ENCODE measurements around the gene AP2A2. TPM values are rescaled to one million over a fixed set of nuclear protein-coding genes. Genes with fewer than 3 reads are reported as not detected.
A peak's percentile ranks its signal among the peaks of the same experiment; 100 is the strongest.

Gene AP2A2
- total and polyA plus RNA-seq, 10 donors = 32.7 to 321 (median 153) TPM

- TF ChIP-seq POLR2AphosphoS5 (IDR thresholded peaks at IDR 0.05) = peak; percentile 9 to 69 (median 44)
- TF ChIP-seq, protein P1, sequence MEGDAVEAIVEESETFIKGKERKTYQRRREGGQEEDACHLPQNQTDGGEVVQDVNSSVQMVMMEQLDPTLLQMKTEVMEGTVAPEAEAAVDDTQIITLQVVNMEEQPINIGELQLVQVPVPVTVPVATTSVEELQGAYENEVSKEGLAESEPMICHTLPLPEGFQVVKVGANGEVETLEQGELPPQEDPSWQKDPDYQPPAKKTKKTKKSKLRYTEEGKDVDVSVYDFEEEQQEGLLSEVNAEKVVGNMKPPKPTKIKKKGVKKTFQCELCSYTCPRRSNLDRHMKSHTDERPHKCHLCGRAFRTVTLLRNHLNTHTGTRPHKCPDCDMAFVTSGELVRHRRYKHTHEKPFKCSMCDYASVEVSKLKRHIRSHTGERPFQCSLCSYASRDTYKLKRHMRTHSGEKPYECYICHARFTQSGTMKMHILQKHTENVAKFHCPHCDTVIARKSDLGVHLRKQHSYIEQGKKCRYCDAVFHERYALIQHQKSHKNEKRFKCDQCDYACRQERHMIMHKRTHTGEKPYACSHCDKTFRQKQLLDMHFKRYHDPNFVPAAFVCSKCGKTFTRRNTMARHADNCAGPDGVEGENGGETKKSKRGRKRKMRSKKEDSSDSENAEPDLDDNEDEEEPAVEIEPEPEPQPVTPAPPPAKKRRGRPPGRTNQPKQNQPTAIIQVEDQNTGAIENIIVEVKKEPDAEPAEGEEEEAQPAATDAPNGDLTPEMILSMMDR (IDR thresholded peaks at IDR 0.05 in 8 of 11, conservative IDR thresholded peaks at IDR 0.05 in 3 of 11) = no peak
- no peak for DNase-seq
- no peaks in the 10 kb centered on the region for H3K9me3 ChIP-seq
Measured at GRCh38 chr11:925158-925495, 543 bp upstream of the AP2A2 start.

GRCh38 chr11:926341-926916, 759 bp downstream of the AP2A2 start:
- peak overlapping the region; percentile 84 to 98 (median 94) for H3K27ac ChIP-seq
- peaks cover 32 to 77% (median 64%) of the 10 kb centered on the region in 6 donors for H3K4me1 ChIP-seq
- intact Hi-C loops (cut with DNase I; ENCODE audit: low total_unique reads) = no loop called here
- WGBS, 5 donors = 8 to 15% (median 10%) methylated on average over 14 to 26 of the region's 26 CpGs
- peaks cover 0 to 22% (median 0%) of the 10 kb centered on the region in 6 donors for H3K36me3 ChIP-seq
- H3K4me3 ChIP-seq = peak overlapping the region; percentile 54 to 91 (median 68)
- DNase-seq = no peak
- no peaks in the 10 kb centered on the region for H3K9me3 ChIP-seq
- TF ChIP-seq, protein P1 (IDR thresholded peaks at IDR 0.05 in 8 of 11, conservative IDR thresholded peaks at IDR 0.05 in 3 of 11) = no peak
- TF ChIP-seq POLR2AphosphoS5 (IDR thresholded peaks at IDR 0.05) = peak; percentile 52 to 77 (median 55)
- H3K27me3 ChIP-seq (replicated peaks in 1 of 7) = no peaks in the 10 kb centered on the region

More at GRCh38 chr11:925158-925495, 543 bp upstream of the AP2A2 start:
- Histone ChIP-seq H3K4me1 (peaks cover 25 to 64% (median 51%) of the 10 kb centered on the region in 6 donors), H3K27ac (peak overlapping the region; percentile 84 to 98 (median 94)), H3K27me3 (replicated peaks in 1 of 7) (no peaks in the 10 kb centered on the region), H3K4me3 (peak overlapping the region; percentile 11 to 91 (median 62)), H3K36me3 (peaks cover 0 to 22% (median 0%) of the 10 kb centered on the region in 6 donors)
- 21 to 70% (median 44%) methylated on average over 7 to 28 of the region's 28 CpGs for WGBS, 5 donors
- intact Hi-C loops (cut with DNase I; ENCODE audit: low total_unique reads) = no loop called here

DNA sequence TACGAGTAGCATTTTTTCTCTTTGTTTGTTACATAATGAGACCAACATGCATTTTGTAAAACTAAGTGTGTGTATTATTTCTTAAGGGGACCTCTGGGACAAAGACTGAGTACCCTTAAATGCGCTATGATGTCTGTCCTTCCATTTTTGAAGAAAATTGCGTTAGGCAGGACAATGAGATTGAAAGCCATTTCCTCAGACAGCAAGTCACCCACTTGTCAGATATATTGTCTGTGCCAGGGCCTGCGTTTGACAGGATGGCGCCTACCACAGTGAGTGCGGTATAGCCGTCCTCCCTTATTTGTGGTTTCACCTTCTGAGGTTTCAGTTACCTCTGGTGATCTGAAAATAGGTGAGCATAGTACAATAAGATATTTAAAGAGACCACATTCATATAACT, 2.2 kb downstream of the AP2A2 start:
- Histone ChIP-seq H3K4me3 (peak overlapping the region in 5 of 8 donors; percentile 8 to 91 (median 72)), H3K27me3 (replicated peaks in 1 of 7) (no peaks in the 10 kb centered on the region), H3K9me3 (no peaks in the 10 kb centered on the region), H3K36me3 (peaks cover 0 to 22% (median 0%) of the 10 kb centered on the region in 6 donors), H3K4me1 (peaks cover 41 to 92% (median 78%) of the 10 kb centered on the region in 6 donors), H3K27ac (peak overlapping the region; percentile 54 to 98 (median 94))
- TF ChIP-seq, protein P1 (IDR thresholded peaks at IDR 0.05 in 8 of 11, conservative IDR thresholded peaks at IDR 0.05 in 3 of 11) = no peak
- TF ChIP-seq POLR2AphosphoS5 (IDR thresholded peaks at IDR 0.05) = no peak
- TF ChIP-seq POLR2A (IDR thresholded peaks at IDR 0.05) = no peak
- no peak for DNase-seq
- 30 to 50% (median 33%) methylated on average over 7 of the region's 7 CpGs for WGBS, 5 donors
- intact Hi-C loops (cut with DNase I; ENCODE audit: low total_unique reads) = no loop called here

DNA sequence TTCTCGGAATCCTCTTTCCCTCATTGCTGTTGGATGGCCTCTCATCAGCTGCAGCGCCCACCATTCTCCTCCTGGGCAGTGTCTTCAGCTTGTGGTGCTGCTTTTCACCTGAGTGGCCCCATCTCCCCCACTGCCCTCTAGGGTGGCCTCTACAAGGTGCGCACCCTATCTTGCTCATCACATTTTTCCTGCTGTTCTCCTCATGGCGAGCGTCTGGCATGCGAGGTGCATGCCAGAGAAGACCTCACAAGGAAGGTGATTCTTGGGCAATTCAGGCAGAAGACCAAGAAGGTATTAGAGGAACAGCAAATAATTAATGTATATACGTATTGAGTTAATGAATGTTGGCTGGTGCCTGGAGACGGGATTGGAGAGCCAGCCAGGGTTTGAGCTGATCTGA, 3.1 kb downstream of the AP2A2 start:
- Histone ChIP-seq H3K36me3 (peaks cover 0 to 22% (median 0%) of the 10 kb centered on the region in 6 donors), H3K4me1 (peaks cover 50 to 94% (median 87%) of the 10 kb centered on the region in 6 donors), H3K27me3 (replicated peaks in 1 of 7) (no peaks in the 10 kb centered on the region), H3K9me3 (no peaks in the 10 kb centered on the region), H3K4me3 (peak overlapping the region in 5 of 8 donors; percentile 1 to 91 (median 17)), H3K27ac (peak overlapping the region; percentile 9 to 98 (median 94))
- no peak for DNase-seq
- TF ChIP-seq POLR2AphosphoS5 (IDR thresholded peaks at IDR 0.05) (peak in 1 of 3 donors; percentile 34), POLR2A (IDR thresholded peaks at IDR 0.05) (no peak)
- TF ChIP-seq, protein P1 (IDR thresholded peaks at IDR 0.05 in 8 of 11, conservative IDR thresholded peaks at IDR 0.05 in 3 of 11) = no peak
- WGBS, 5 donors = 64 to 80% (median 76%) methylated on average over 8 of the region's 8 CpGs
- intact Hi-C loops (cut with DNase I; ENCODE audit: low total_unique reads) = no loop called here
